ES-I3 (cell line): Measurements from ENCODE around the gene B3GALT6.

Experiments used
- H3K36me3 ChIP-seq: 2 replicates; pipeline ENCODE4 v1.6.1; 2013; ENCODE audit warnings: mild to moderate bottlenecking, low read length, control low read depth, moderate library complexity; ENCODE audit not compliant: insufficient read depth
- H3K4me1 ChIP-seq: 2 replicates; pipeline ENCODE4 v1.6.1; 2013; ENCODE audit warnings: mild to moderate bottlenecking, control low read depth, low read length; ENCODE audit not compliant: insufficient read depth
- H3K9ac ChIP-seq: 2 replicates; pipeline ENCODE4 v1.6.1; 2013; ENCODE audit warnings: low read depth, mild to moderate bottlenecking, low read length, moderate library complexity
- H3K9me3 ChIP-seq: 2 replicates; pipeline ENCODE4 v1.6.1; 2013; ENCODE audit warnings: mild to moderate bottlenecking, low read length, moderate library complexity; ENCODE audit not compliant: control insufficient read depth, insufficient read depth

The B3GALT6 gene

DNA sequence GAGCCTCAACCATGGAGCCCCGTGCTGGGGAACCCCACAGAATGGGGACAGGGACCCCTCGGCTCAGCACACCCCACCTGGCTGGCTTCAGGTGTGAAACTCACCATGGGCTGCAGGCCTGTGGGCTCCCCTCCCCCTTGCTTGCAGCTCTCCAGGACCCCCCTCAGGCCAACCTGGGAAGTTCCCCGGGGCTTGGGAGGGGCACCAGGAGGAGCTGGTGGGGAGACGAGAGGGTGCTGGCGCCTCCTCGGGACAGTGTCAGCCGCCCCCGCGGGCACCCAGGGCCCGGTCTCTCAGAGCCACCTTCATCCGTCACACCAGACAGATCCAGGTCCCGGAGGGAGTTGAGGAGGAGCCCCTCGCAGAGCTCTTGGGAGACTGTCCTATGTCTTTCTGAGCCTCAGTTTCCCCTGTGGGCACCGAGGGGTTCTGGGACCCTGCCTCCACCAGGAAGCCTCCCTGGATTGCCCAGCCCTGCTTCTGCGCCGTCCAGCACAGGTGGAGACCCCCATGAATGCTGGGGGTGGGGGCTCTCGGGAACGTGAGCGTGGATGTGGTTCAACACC is 25.0 kb upstream of the B3GALT6 start:
- Histone ChIP-seq H3K4me1 (peaks cover 7% of the 10 kb centered on the region; the same call in 1 of the 2 replicates), H3K9me3 (no peaks in the 10 kb centered on the region), H3K9ac (peak overlapping the region; percentile 32; the same call in 1 of the 2 replicates), H3K36me3 (no peaks in the 10 kb centered on the region)

DNA sequence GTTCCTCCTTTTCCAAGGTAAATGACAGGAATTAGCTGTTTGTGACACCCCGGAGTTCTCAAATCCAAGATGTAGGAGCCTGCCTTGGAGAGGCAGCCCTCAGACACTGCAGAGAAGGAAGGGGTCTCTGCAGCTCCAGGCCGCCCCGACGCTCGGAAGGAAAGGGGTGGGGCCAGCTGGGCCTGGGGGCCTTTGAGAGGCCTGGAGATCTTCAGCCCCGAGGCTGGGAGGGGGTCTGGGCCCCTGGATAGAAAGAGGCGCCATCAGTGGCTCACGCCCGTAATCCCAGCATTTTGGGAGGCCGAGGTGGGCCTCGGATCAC is 24.5 kb upstream of the B3GALT6 start:
- Histone ChIP-seq H3K9ac (no peak overlapping the region), H3K36me3 (no peaks in the 10 kb centered on the region), H3K9me3 (no peaks in the 10 kb centered on the region), H3K4me1 (peaks cover 7% of the 10 kb centered on the region; the same call in 1 of the 2 replicates)

DNA sequence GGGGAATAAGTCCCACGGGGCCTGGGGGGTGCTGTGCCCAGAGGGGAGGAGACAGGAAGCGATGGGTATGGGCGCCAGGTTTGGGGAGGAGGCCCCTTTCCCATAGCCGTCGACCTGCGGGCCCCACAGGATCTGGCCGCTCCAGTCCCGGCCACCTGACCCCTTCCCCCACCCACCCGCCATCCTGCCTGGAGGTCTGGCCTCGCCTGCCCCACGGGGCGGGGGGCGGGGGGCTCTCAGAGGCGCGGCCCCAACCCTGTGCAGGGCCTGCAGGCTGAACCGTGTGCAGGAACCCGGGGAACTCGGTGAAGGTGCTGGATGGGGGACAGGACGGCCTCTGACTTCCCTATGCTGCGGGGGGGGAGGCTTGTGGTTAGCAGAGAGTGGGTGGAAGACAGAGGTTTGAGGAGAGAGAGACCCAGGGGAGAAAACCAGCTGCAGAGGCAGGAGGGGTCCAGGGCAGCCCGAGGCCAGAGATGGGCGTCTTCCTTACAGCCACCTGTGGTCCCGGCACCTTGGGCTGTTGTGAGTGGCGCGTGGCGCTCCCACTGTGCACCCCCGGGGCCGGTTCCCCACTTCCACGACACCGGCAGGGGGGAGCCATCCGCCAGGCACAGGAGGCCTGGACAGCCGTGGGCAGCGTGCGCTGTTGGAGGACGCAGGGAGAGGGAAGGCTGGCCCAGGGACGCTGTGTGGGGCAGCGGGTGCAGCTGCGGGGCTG is 23.2 kb upstream of the B3GALT6 start:
- Histone ChIP-seq H3K9ac (no peak overlapping the region), H3K4me1 (peaks cover 7% of the 10 kb centered on the region; the same call in 1 of the 2 replicates), H3K36me3 (no peaks in the 10 kb centered on the region), H3K9me3 (no peaks in the 10 kb centered on the region)

DNA sequence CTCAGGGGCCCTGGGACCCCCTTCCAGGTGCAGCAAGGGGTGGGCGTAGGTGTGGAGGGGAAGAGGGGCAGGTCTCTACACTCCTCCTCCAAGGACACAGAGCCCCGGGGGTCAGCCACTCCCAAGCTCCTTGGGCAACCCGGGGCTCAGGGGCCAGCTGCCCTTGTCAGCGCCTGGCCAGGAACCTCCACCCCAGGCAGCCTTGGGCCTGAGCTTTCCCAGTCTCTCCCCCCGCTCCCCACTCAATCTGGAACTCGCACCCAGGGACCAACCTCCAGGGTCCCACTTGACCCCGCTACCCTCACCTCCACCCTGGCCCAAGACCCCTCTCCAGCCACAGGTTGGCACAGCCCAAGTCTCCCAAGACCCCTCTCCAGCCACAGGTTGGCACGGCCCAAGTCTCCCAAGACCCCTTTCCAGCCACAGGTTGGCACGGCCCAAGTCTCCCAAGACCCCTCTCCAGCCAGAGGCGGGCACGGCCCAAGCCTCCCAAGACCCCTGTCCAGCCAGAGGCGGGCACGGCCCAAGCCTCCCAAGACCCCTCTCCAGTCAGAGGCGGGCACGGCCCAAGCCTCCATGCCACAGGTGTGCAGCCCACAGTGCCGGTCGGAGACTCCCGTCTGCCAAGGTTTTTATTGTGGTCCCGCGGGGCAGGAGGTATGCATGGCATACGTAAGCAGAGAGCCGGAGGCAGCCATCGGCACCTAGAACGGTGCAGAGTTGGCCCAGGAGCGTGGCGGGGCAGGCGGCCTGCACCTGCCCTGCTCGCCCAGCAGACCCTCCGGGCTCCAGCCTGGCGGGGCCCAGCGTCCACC is 21.1 kb upstream of the B3GALT6 start:
- H3K36me3 ChIP-seq, result no peaks in the 10 kb centered on the region
- no peak overlapping the region for H3K9ac ChIP-seq
- peaks cover 7% of the 10 kb centered on the region; the same call in 1 of the 2 replicates for H3K4me1 ChIP-seq
- H3K9me3 ChIP-seq, result no peaks in the 10 kb centered on the region

DNA sequence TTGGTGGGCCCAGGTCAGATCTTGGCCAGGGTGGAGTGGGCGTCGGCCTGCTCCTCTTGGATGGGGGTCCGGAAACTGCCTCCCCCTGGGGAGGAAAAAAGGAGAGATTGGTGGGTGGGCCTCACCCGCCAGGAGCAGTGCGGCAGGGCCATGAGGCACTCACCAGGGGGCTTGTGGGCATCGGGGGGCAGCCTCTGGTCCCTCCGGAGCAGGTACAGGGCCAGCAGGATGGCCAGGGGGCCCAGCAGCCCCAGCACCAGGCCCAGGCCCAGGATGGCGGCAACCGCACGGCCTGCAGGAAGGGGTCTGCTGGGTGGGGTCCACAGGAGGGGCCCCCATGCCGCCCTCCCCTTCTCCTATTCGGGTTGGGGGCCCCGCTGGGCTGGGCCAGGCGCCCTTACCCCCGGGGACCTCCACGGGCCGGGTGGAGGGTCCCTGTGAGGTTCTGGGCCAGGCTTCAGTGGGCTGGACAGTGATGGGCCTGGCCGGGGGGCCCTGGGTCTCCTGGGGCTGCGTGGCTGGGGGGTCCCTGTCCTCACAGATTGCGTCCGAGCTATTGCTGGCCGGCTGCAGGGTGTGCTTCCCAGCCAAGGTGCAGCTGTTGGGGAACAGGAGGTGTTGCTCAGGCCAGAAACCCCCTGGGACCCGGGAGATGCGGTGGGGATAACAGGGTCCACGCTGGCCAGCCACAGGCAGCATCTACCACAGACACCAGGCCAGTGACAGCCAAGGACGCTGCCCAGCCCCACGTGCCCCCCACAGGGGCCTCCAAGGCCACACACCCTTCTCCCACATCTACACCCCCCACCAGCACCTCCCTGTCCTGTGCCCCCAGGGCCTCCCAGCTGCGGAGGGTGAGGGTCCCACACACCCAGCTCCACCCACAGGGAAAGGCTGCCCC is 20.2 kb upstream of the B3GALT6 start:
- H3K9me3 ChIP-seq, result no peaks in the 10 kb centered on the region
- peaks cover 5% of the 10 kb centered on the region; the same call in 1 of the 2 replicates for H3K4me1 ChIP-seq
- H3K9ac ChIP-seq, result no peak overlapping the region
- H3K36me3 ChIP-seq, result no peaks in the 10 kb centered on the region

DNA sequence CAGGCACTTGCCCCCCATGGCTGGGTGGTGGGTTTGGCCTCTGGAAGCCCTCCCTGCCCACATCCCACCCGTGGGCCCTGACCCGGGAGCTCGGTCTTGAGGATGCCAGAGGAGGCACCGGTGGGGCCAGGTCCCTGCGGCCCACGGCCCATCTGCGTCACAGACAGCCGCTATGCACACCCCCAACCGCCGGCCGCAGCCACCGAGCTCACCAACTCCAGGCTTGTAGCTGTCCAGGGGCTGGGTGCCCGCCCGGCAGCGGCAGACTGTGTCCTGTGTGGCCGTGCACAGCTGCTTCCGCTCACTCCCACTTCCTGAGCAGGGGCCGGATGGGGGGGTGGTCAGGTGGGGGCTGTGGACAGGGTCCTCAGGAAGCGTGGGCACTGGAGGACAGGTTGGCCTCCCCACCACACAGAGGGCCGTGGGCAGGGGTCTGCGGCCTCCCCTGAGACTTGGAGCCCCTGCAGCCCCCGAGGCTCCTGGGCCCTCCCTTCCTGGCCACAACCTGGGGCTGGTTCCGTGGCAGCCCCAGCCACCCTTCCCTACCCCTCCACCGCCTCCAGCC is 19.2 kb upstream of the B3GALT6 start:
- Histone ChIP-seq H3K4me1 (peaks cover 3% of the 10 kb centered on the region; the same call in 1 of the 2 replicates), H3K9me3 (no peaks in the 10 kb centered on the region), H3K36me3 (no peaks in the 10 kb centered on the region), H3K9ac (no peak overlapping the region)

DNA sequence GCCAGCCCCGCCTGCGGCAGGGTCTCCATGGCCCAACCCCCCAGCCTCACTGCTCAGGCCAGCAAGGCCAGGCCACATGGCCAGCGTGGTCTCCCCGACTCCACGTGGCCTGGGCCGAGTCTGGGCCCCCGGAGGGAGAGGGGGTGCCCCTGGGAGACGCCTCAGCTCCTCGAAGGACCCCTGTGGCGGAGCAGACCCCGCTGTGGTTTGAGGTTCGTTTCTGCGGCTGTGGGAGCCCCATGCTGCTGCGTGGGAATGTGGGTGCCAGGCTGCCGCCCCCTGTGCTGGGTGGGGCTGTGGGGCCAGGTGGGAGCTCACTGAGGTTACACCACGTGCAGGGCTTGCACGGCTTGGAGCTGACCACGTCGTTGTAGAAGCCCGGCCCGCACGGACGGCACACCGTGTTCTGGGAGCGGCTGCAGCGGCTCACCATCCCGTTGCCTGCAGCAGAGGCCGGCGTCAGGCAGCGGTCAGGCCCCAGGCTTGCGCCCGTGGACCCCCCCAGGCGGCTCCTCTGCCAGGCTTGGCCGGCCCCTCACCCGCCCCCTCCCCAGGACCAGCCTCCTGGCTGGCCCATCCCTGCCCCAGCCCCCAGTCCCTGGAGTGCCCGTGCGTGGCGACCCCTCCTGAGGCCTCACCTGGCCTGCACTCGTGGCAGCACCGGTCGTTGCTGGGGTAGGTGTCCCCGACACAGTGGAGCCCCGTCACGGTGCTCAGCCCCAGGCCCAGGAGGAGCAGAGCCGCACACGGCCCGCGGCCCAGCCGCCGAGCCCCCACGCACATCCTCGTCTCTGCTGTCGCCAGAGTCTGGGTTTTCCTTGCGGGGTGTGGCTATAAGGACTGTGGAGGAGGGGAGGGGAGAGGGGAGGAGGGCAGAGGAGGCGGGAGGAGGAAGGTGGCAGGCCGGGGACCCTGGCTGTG is 18.4 kb upstream of the B3GALT6 start, which contains the start of gene TNFRSF4:
TSS of gene TNFRSF4 (minus strand) at position 809 of the 921 bp plus-strand sequence. CDS start at position 783, 26 bp downstream.
- Histone ChIP-seq H3K9ac (no peak within 1 kb of the TSS), H3K9me3 (no peaks in the 10 kb centered on the region), H3K36me3 (no peaks in the 10 kb centered on the region), H3K4me1 (no peaks in the 10 kb centered on the region)

DNA sequence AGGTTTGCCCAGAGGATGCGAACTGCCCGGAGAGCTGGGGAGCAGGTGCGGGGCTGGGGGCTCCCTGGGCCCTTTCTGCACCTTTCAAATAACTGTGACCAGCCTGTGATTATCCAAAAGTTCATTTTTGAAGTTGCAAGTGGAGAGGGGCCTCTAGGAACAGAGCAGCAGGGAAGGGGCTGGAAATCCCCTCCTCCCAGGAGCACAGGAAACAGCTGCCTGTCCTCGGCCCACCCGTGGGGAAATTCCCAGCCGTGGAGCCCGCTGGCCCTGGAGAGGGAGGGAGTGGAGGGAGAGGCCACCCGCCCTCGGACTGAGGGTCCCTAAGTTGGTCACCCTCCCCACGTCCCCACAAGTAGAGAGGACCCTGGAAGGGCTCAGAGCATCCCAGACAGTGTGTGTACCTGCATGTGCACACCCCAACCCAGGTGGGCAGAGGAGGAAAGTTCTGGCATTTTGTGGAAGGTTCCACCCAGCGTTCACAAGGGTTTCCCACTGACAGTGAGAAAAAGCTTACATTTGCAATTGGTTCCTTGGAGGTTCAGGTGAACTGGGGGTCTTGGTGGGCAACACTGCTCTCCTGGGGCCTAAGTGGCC is 16.9 kb upstream of the B3GALT6 start:
- Histone ChIP-seq H3K9ac (no peak overlapping the region), H3K36me3 (no peaks in the 10 kb centered on the region), H3K9me3 (no peaks in the 10 kb centered on the region), H3K4me1 (no peaks in the 10 kb centered on the region)

DNA sequence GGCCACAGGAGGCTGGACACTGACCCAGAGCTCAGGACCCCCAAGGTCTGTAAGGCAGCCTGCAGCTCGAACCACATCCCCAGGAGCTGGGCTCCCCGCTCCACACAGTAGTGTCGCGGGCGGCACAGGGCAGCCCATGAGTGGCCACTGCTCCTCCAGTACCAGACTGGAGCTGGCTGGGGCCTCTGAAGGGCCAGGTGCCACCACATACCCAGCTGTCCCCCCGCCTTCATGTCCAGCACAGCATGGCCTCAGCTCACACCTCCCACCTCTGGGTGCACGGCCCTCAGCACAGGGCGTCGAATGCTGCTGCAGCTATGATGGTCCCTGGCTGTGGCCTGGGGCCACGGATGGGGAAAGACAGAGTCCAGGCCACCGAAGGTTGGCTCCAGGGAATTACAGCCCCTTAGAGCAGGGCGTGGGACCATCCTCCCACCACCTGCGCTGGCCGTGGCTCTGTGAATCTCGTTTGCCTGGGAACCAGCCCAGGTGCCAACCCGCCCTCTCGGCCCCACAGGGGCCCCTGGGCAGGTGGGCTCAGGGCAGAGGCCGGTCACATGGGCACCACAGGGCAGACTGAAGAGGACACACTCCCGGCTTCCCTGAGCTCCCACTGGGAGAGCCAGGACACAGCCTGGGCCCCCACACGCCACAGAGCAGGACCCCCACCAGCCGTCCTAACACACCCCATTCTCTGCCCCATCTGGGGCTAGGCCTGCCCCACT is 16.0 kb upstream of the B3GALT6 start:
- Histone ChIP-seq H3K4me1 (no peaks in the 10 kb centered on the region), H3K9me3 (no peaks in the 10 kb centered on the region), H3K36me3 (no peaks in the 10 kb centered on the region), H3K9ac (no peak overlapping the region)

DNA sequence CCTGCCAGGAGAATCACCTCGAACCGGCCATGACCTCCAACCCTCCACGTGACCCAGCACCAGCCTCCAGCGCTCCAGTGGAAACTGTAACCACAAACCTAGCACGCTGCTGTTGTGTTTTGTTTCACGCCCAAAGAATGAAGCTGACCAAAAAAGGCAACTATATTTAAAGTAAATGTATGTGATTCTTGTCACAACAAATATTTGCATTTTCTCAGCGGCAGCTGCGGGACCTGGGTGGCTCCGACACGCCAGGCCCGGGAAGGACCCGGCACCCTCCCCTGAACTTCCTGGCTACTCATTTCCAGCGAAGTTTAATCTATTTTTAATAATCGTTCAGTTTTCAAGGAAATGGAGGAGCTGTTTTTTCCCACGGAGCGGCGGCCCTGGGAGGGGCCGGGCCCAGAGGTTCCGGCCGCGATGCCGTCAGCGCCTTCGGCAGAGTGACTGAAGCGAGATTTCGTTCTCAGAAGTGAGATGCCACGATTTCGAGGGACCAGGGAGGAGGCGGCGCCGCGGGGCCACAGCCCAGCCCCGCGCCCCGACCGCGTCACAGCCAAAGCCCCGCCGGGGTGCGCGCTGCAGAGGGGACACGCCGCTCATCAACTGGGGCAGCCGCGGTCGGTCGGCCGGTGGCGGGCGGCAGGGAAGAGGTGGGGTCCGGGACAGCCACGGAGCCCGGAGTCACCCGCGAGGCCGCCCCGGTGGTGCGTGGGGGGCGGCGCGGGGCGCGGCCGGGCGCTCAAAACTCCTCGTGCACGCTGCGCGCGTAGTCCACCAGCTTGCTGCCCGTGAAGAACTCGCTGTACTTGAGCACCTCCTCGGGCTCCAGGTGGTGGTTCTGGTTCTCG is 15.0 kb upstream of the B3GALT6 start:
- Histone ChIP-seq H3K4me1 (no peaks in the 10 kb centered on the region), H3K9ac (no peak overlapping the region), H3K9me3 (no peaks in the 10 kb centered on the region), H3K36me3 (no peaks in the 10 kb centered on the region)

DNA sequence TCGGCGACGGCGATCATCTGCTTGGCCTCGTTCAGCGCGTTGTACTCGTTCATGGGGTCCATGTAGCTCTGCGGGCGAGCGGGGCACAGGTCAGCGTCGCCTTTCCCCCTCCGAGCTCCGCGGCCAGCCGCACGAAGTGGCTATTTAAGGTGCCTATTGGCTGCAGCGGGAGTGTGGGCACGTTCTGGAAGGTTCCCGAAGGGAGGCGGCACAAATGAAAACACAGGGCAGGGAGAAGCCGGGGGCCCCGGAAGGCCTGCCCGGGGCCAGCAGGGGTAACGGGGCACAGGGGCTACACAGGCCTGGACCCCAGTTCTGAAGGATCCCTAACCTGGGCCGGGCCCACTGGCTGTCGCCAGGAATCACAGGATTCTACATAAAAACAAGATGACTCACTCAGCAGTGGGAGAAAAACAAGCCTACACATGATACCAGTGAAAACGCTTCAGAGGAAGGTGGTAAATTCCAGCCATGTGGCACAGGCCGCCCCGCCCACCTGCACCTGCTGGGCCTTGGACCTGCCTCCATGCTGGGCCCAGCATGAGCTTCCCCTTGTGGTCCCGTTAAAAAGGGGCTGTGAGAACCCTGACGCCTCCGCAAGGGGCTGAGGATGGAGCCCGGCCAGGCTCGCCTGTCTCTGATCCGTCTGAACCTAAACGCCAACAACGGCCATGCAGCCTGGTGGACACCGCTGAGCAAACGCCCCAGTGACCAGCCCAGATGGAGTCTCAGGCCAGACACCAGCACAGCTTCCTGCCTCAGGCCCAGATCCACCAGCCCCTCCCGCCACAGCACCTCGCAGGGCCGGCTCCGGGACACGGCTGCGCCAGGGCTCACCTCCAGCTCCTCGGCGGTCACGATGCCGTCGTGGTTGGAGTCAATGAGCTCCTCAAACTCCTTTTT is 14.2 kb upstream of the B3GALT6 start:
- H3K36me3 ChIP-seq, result peaks cover 6% of the 10 kb centered on the region; the same call in 1 of the 2 replicates
- no peaks in the 10 kb centered on the region for H3K4me1 ChIP-seq

More for the DNA sequence above, 14.2 kb upstream of the B3GALT6 start:
- no peaks in the 10 kb centered on the region for H3K9me3 ChIP-seq
- no peak overlapping the region for H3K9ac ChIP-seq
